HFFc6 (cell line): ENCODE measurements around the gene VILL. TPM values are rescaled to one million over a fixed set of nuclear protein-coding genes. Genes with fewer than 3 reads are reported as not detected.
A peak's percentile ranks its signal among the peaks of the same experiment; 100 is the strongest.

ENCODE experiments used
- DNase-seq: peaks from one replicate; pipeline ENCODE4 v3.0.0-alpha.2; 2018
- H3K27ac Mint-ChIP-seq: 2 replicates; pipeline ENCODE4 v1.8.0; 2020; ENCODE audit warnings: mild to moderate bottlenecking, mixed read lengths
- H3K27me3 Mint-ChIP-seq: 2 replicates; pipeline ENCODE4 v1.8.0; 2021; ENCODE audit warnings: mild to moderate bottlenecking, moderate library complexity, mixed read lengths; ENCODE audit not compliant: insufficient read depth
- H3K36me3 Mint-ChIP-seq: 2 replicates; pipeline ENCODE4 v1.8.0; 2021; ENCODE audit warnings: low read depth, mixed read lengths
- H3K4me1 Mint-ChIP-seq: 2 replicates; pipeline ENCODE4 v1.8.0; 2020; ENCODE audit warnings: low read depth, mixed read lengths
- H3K4me3 Mint-ChIP-seq: 2 replicates; pipeline ENCODE4 v1.8.0; 2020; ENCODE audit warnings: mild to moderate bottlenecking, moderate library complexity, mixed read lengths
- H3K9me3 Mint-ChIP-seq: 2 replicates; pipeline ENCODE4 v1.8.0; 2020; ENCODE audit warnings: mild to moderate bottlenecking, mixed read lengths
- total RNA-seq, 6 experiments: library from RNA; stranded (reverse); fragmentation: NEBNext Ultra II Directional; extraction: Animal tissue kit (Norgen Biotek cat#: 25700); gene quantifications; 2 replicates in 1 of 6; 3 replicates in 5 of 6; pipeline ENCODE4 v1.2.3, GENCODE V29; 2021
- TF ChIP-seq, protein P1 (sequence below): fragments of 200-600 bp; sonication (generic); IDR thresholded peaks from 2 replicates; pipeline ENCODE4 v1.5.0; 2021; ENCODE audit warnings: antibody characterized with exemption, mild to moderate bottlenecking

VILL gene
- total RNA-seq, 6 experiments from 2014 or later = 3.5 to 4.6 (median 3.7) TPM

- no peak for DNase-seq
- H3K4me3 Mint-ChIP-seq = no peak overlapping the region; the same call in 1 of the 2 replicates
- no peaks in the 10 kb centered on the region for H3K9me3 Mint-ChIP-seq
- TF ChIP-seq, protein P1, sequence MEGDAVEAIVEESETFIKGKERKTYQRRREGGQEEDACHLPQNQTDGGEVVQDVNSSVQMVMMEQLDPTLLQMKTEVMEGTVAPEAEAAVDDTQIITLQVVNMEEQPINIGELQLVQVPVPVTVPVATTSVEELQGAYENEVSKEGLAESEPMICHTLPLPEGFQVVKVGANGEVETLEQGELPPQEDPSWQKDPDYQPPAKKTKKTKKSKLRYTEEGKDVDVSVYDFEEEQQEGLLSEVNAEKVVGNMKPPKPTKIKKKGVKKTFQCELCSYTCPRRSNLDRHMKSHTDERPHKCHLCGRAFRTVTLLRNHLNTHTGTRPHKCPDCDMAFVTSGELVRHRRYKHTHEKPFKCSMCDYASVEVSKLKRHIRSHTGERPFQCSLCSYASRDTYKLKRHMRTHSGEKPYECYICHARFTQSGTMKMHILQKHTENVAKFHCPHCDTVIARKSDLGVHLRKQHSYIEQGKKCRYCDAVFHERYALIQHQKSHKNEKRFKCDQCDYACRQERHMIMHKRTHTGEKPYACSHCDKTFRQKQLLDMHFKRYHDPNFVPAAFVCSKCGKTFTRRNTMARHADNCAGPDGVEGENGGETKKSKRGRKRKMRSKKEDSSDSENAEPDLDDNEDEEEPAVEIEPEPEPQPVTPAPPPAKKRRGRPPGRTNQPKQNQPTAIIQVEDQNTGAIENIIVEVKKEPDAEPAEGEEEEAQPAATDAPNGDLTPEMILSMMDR = no peak
- peaks cover 11% of the 10 kb centered on the region for H3K36me3 Mint-ChIP-seq
- peaks cover 38% of the 10 kb centered on the region for H3K4me1 Mint-ChIP-seq
- no peak overlapping the region for H3K27ac Mint-ChIP-seq
- H3K27me3 Mint-ChIP-seq = no peaks in the 10 kb centered on the region
Observed at GRCh38 chr3:37944391-37944842, 46.2 kb upstream of the VILL start.

DNA sequence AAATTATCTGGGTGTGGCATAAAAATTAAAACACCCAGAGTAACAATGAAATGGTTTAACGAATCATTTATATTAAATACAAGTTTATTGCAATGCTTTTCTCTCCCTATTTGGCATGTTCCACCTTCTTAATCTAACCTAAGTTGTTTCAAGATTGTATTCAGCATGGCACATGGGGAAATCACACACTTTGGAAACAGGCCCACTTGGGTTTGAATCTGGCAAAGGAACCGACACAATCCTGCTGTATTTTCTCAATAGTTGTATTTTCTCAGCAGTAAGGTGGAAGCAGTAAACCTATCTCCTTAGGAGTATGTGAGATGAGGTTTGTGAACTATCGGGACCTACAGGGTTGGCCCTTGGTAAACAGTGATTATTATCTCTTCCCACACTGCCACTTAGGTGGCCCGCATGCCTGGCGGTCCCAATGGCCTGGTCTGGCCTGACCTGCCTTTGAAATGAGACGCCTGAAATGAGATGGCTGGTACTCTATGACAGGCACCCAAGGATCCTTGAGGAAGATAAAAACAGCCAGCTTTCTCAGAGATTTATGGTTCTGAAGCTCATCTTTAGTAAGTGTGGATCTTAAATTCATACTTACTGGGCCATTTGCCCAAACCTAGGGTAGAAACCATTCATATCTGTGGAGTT is 45.3 kb upstream of the VILL start:
- H3K9me3 Mint-ChIP-seq = no peaks in the 10 kb centered on the region
- H3K4me1 Mint-ChIP-seq = peaks cover 38% of the 10 kb centered on the region
- TF ChIP-seq, protein P1 = no peak
- H3K27me3 Mint-ChIP-seq = no peaks in the 10 kb centered on the region
- DNase-seq = no peak
- H3K27ac Mint-ChIP-seq = peak overlapping the region; percentile 85
- peak overlapping the region; percentile 61 for H3K4me3 Mint-ChIP-seq
- peaks cover 15% of the 10 kb centered on the region for H3K36me3 Mint-ChIP-seq

DNA sequence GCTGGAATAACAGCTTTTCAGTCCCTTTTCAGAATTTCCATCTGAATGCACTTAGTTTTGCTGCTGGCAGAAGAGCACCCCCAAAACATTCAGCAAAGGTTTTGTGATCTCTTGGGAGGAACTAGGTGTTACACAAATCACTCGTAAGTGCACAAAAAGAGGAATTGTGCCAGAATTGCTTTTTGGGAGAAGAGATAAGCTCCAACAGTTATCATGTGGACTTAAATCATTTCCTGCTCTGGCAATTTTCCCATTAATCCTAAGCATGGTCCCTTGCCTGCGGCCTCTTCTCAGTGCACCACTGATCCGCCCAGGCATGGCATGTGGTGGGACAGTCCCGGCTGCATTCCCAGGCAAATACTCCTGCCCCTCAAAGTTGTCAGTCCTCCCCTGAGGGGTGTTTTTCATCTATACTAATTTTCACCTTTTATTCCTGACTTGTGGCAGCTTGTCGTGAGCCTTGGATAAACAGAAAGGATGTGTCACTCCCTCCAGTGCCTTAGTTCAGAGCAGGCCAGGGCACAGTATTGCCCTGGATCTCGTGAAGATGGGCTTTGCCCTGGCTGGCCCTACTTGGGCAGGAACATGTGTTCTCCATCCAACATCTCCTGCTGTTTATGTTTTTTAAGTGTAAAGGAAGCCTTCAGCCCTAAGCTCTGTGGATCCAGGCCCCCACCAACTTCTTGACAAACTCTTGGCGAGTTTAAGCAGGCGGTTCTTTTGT is 44.6 kb upstream of the VILL start:
- H3K4me1 Mint-ChIP-seq = peaks cover 38% of the 10 kb centered on the region
- H3K4me3 Mint-ChIP-seq = peak overlapping the region; percentile 61

DNA sequence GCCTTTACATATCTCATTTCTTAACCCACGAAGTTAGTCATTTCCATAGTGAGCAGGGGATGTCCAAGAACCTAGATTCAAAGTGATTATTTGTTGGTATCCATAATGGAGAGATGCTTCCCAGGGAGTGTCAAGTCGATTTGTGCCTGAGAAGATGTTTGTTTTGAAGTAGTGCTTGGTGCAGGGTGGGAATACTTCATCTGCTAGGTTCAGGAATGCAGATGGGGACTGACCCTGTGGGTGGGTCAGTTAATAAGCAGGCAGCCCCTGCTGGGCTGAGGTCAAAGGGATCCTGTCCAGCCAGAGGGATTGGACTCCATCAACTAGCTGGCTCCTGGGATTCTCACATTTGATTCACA is 44.1 kb upstream of the VILL start:
- Mint-ChIP-seq H3K4me1 (peaks cover 38% of the 10 kb centered on the region), H3K27ac (peak overlapping the region; percentile 85), H3K9me3 (no peaks in the 10 kb centered on the region), H3K4me3 (peak overlapping the region; percentile 61), H3K27me3 (no peaks in the 10 kb centered on the region), H3K36me3 (peaks cover 24% of the 10 kb centered on the region)
- no peak for DNase-seq
- TF ChIP-seq, protein P1 = no peak

More for the DNA sequence above, 44.6 kb upstream of the VILL start:
- peaks cover 22% of the 10 kb centered on the region for H3K36me3 Mint-ChIP-seq
- TF ChIP-seq, protein P1 = no peak
- H3K9me3 Mint-ChIP-seq = no peaks in the 10 kb centered on the region
- peak overlapping the region; percentile 85 for H3K27ac Mint-ChIP-seq
- DNase-seq = peak; percentile 50
- no peaks in the 10 kb centered on the region for H3K27me3 Mint-ChIP-seq

- Mint-ChIP-seq H3K27me3 (no peaks in the 10 kb centered on the region), H3K27ac (no peak overlapping the region), H3K4me3 (no peak overlapping the region), H3K4me1 (peaks cover 34% of the 10 kb centered on the region), H3K36me3 (peaks cover 44% of the 10 kb centered on the region), H3K9me3 (peaks cover 15% of the 10 kb centered on the region)
- no peak for DNase-seq
- TF ChIP-seq, protein P1 = no peak
Observed at GRCh38 chr3:37949866-37950265, 40.7 kb upstream of the VILL start.
